Globus pallidus (tissue), 1 donor: Measurements from ENCODE around the gene NR1D1.
"Not testable (repeated sequence)": the region's sequence is repeated elsewhere in the genome, so short reads cannot be mapped to it uniquely, and the experiment has no call there.

Source experiments
- DNase-seq: peaks from one replicate; pipeline ENCODE4 v3.0.0-alpha.2; 2015; ENCODE audit warnings: low spot score

Gene NR1D1

DNA sequence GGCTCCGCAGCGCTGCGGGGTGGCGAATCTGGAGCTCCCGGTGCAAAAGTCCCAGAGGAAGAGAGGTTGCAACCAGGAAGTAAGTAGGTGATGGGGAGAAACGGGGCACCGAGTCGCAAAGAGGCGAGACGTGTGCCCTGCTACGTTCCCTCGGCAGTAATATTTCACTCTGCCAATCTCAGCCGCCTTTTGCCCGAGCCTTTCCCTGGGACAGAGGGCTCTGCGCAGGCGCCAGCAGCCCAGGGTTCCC lies at the start of gene NR1D1:
Gene NR1D1, minus strand, starts transcription at position 171 of the 250 bp plus-strand sequence. CDS start 495 bp downstream, outside the sequence.
- no peak for DNase-seq

DNA sequence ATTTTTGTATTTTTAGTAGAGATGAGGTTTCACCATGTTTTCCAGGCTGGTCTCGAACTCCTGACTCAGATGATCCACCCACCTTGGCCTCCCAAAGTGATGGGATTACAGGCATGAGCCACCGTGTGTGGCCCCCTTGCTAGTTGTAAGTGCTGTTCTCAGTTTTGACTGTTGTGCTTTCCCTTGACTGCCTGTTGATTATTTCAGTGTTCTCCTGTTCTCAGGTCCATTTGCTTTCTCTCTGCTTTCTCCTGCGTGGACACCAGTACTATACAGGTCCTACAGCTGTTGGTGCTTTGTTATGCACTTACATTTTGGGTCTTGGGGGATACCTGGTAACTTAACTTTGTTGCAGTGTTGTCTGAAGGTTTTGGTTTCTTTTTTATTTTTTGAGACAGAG lies 48.1 kb upstream of the NR1D1 start:
- no peak for DNase-seq

DNA sequence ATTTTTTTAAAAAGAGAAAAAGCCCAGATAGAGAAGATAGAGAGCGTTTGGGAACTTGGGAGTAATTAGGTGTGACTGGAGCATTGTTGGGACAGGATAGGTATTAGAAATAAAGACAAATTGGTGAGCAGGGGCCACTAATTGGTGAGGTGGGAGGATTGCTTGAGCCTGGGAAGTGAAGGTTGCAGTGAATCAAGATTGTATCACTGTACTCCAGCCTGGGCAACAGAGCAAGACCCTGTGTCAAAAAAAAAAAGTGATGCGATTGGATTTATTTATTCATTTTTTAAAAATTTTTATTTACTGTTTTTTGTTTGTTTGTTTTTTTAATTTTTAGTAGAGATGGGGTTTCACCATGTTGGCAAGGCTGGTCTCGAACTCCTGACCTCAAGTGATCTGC lies 45.1 kb upstream of the NR1D1 start:
- DNase-seq: no peak

DNA sequence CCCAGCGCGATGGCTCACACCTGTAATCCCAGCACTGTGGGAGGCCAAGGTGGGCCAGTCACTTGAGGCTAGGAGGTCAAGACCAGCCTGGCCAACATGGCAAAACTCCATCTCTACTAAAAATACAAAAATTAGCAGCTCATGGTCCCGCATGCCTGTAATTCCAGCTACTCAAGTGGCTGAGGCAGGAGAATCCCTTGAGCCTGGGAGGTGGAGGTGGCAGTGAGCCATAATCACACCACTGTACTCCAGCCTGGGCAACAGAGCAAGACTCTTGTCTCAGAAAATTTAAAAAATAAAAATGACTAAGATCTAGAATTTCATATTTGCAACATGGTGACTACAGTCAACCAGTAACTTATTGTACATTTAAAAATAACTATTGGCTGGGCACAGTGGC lies 42.8 kb upstream of the NR1D1 start:
- DNase-seq: not testable (repeated sequence)

DNA sequence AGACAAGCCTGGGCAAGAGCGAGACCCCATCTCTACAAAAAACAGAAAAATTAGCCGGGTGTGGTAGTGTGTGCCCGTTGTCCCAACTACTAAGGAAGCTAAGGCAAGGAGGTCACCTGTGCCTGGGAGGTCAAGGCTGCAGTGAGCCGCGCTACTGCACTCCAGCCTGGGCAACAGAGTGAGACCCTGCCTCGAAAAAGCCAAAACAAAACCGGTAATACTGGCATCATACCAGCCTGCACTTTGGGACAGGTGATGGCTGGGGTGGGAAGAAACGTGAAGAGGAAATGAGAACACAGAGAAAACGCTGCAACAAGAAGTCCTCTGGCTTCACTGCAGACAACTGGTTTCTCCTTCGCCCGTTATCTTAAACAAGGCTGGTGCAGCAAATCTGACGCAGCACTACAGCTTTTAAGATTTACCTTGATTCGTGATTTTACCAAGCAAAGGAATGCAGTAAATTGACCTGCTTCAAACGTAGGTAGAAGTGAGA lies 39.2 kb upstream of the NR1D1 start:
- DNase-seq: no peak

DNA sequence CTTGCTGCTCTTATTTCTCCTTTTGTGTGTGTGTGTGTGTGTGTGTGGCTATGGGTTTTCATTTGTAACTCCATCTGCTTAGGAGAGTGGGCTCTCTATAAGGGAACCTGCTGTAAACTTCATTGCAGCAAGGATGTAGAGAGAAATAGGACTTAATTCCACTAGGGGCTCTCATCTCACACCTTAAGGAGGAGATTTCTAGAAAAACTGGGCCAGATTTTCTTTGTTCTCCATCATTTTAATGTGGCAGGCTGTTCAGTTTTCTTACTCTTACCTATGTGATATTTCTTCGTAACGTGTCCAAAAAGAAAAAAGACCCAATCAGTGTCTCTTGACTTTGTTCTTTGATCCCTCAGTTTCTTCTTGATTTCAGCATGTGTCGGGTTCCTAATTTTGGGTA lies 35.4 kb upstream of the NR1D1 start:
- DNase-seq: no peak

DNA sequence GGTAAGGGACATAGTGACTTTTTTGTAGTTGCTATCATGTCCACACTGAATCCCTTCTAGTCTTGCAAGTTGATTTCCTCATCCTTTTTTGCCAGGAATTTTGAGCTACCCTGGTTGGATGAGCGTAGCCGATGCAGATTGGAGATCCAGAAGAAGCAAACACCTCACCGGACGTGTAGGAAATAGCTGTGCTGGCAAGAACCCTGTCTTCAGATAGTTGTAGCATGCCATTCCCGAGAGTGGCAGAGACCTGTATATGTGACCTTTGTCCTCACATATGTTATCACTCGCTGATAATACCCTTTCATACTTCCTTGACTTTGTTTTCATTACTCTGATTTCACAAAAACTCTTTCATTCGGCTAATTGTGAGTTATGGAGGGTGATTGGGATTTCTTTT lies 33.8 kb upstream of the NR1D1 start:
- DNase-seq: no peak

DNA sequence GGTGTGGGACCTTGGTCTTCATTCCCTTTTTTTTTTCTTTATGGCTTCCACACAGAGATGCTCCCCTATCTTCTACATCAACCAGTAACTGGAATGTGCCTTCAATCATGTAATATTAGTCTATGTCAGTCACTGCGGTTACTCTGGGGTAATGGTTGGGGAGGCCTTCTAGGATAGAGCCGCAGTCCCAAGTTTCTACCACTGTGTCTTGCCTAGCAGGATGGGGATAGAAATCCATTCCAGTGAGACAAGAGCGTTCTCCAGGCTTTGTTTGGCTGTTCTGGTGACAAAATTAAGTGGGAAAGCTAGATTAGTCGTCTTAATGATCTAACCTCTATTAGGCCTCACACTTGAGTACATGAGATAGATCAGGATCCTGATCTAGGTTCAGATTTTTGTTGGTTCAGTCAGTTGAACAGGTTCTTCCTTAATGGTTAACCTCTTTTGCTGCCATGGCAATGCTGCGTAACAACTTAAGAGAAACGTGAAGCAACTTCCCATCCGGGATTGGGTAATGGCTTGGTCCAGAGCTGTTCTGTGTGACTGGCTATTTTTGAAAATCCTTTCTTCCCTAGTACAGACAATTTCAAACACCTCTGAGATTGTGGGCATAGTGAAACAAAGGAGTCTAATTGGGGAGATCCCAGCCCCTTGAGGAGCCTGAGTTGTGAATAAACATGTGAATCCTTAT lies 30.1 kb upstream of the NR1D1 start:
- no peak for DNase-seq

DNA sequence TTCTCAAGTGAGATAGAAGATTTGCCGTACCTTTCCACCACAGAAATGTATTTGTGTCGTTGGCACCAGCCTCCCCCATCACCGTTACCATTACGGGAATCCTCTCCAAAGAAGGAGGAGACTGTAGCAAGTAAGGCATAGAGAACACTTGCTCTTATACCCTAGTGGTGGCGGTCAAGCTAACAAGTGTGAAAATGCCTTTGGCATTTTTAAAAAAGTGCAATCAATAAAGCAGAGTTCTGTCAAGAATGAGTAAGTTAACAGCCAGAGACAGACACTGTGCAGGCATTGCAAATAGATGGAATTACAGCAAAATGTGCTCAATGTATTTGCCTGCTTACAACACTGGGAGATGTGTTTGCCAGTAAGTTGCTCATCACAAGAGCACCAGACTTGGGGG lies 29.1 kb upstream of the NR1D1 start:
- DNase-seq: no peak

DNA sequence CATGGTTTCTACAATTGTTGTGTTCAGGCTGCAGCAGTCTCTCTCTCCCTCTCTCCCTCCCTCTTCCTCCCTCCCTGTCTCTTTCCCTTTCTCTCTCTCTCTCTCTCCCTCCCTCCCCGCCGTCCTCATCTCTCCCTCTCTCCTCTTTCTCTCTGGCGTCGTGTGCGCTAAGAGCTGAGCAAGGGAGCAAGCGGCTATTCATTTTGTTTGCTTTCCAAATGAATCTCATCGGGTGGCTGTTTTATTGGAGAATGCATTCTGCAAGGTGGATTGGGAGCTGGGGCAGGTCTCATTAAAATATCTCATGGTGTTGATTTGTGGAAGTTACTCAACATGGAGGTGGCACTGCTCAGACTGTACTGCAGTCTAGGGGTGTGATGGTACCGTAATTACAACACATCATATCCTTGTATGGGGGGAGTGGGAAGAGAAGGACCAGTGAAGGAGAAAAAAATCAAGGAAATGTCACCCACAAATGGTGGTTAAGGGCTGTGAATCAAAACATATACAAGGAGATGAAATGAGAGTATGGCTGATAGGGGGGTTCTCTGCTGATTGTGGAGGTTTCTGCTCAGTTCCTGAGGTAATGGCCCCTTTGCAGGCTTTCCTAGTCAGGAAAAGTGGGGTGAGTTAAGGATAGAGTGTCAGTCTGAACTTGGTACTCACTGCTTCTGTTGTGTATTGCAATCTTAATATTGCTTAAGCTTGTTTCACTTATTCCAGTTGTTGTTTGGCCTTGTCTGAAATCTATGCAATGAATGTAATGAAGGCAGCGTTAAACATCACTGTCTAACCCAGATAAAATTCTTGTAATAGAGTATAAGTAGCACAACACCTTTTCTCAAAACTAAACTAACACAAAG lies 24.1 kb upstream of the NR1D1 start:
- DNase-seq: no peak

DNA sequence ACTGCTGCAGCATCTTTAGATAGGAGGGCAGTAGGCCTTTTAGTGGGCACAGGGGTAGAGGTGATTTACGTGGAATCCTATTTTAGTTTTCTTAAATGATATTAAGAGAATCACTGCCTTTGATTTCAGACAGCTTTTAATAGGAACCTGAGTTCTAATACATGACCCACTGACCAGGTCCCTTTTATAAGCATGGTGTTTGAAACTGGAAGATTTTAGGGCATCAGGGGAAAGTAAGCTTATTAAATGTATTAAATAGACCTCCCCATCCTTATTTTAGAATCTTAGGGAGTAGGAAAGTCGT lies 23.4 kb upstream of the NR1D1 start:
- DNase-seq: no peak

DNA sequence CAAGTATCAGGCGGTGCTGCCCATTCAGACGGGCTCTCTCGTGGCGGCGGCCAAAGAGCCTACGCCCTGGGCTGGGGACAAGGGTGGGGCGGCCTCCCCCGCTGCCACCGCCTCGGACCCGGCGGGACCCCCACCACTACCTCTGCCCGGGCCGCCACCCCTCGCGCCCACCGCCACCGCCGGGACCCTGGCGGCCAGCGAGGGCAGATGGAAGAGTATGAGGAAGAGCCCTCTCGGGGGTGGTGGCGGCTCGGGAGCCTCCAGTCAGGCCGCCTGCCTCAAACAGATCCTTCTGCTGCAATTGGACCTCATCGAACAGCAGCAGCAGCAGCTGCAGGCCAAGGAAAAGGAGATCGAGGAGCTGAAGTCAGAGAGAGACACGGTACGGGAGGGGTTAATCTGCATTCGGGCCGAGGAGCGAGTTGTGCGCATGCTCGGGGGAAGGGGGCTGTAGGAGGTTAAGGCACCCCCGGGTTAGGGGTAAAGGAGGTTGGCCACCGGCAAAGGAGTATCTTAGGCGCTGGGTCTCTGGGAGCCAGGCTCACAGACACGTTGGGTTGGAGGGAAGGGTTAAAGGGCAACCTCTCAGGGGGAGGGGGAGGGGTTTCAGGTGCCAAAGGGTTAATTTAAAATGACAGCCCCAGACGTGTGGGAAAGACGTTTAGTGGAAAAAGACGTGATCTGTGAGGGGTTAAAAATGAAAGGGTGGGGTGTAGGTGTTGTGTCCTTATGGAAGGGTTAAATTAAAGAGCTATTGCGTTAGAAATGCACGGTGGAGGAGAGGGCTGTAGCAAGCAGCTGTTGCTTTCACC lies 22.8 kb upstream of the NR1D1 start:
- no peak for DNase-seq

DNA sequence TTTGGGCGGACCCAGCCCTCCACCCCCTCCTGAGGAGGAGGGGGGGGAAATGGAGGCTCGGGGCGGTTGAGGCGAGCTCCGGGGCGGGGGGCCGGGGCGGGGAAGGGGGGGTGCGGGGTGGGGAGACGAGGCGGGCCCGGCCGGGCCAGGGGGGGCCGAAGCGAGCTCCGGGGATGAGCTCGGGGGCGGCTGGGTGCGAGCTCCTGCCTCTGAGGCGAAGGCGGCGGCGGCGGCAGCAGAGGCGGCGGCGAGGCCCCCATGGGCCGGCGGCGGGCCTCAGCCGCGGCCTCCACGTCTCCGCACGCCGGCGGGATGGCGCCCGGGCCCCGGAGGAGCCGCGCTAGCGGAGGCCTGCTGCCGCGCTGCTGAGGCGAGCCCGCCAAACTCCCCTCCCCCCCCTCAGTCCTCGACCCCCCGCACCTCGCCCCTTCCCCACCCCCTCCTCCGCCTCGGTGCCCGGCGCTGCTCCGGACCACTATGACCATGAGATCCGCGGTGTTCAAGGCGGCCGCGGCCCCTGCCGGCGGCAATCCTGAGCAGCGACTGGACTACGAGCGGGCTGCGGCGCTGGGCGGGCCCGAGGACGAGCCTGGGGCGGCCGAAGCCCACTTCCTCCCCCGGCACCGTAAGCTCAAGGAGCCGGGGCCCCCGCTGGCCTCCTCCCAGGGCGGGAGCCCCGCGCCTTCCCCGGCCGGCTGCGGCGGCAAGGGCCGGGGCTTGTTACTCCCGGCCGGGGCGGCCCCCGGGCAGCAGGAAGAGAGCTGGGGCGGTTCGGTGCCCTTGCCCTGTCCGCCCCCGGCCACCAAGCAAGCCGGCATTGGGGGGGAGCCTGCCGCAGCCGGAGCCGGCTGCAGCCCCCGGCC lies 22.0 kb upstream of the NR1D1 start:
- no peak for DNase-seq

DNA sequence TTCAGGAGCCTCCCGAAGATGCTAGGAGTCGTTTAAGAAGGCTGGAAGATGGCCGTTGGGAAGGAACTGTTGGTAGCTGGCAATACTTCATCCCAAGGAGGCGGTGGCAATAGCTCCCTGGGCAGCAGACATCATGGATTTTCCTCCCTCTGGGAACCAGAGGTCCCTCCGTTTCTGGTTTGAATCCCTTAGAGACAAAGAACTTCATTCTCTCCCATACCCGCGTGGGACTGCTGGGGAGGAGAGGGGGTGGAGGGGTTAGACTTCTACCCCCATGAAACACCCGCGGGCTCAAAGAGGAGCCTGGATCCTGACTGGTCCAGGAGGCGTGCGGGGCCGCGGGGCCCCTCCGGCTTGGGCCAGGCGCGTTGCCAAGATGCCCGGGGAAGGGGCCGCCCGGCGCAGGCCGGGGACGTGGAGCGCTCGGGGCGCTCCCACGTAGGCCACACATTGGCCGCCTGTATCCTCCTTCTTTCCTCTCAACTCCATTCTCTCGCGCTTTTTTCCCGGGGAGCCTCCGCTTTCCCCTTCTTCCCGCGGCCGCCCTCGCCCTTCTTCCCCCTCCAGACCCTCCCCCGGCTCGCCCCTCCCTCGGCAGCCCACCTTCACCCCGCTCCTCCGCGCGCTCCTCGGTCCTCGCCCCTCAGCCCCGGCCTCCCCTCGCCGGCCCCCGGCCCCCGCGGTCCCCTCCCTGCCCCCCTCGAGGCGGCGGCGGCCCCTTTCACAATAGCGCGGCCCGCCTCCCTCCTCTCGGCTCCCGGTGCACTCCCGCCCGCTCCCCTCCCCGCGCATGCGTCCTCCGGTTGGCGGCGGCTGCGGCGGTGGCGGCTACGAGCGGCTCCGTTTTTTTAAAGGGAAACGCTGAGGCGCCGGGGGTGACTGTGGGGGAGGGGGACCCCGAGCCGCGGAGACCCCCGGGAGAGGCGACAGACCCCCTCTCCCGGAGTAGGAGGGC lies 21.1 kb upstream of the NR1D1 start, which contains the start of gene MSL1:
Gene MSL1, plus strand, starts transcription at position 791 of the 955 bp plus-strand sequence. CDS start 642 bp downstream, outside the sequence.
- peak; percentile 84 for DNase-seq

DNA sequence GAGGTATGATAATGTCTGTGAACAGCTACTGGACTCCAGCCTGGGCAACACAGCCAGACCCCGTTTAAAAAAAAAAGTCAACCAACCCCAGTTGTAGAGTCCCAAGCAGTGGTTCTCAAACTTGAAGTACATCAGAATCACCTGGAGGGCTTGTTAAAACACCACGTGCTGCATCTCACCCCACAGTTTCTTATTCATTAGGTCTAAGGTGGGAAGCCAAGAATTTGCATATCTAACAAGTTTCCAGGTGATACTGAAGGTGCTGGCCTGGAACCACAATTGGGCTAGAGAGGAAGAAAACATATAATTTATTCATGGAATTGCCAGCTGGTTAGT lies 14.7 kb upstream of the NR1D1 start:
- no peak for DNase-seq

DNA sequence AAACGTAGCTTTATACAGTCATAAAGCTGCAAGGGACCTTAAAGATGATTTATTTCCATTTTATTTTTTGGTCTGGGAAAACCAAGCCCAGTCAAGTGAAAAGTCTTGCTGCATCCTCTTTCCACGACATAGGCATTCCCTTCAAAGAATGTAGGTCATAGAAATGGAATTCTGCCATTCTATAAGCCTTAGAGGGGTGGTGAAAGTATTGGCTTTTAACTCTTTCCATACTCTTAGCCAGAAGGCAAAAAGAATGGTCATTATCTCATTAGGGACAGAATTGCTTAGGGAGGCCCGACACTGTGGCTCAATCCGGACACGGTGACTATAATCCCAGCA lies 13.5 kb upstream of the NR1D1 start:
- DNase-seq: no peak

DNA sequence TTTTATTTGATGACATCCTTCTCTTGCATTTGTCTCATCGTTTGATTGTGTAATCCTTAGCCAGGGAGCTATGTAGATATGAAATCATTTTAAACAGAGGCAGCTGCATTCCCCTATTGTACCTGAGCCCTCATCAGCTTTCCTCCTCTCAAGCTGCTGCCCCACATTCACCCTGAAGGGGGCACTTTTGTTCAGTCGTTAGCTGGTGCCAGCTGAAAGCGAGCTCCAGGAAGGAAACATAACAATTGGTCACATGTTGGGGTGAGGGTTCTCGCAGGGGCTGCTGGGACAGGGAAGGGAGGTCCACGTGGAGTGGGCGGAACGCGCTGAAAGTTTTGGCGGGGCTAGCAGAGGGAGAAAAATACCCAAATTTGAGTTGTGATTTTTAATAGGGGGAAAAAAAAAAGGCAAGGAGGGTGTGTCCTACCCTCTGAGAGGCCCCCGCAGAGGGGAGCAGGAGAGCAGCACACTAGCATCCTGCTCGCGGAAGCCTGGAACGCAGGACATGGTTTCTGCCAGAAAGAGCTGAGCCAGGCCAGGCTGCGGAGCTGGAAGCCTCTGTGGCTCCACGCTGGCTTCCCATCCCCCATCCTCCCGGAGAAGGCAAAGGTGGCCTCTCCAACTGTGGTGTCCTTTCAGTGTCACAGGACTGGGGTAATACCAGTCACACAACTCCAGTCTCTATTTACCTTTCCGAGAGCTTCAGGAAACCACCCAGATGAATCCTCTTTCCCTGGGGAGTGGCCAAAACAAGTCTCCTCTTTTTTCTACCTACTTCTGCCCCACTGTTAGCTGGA lies 12.9 kb upstream of the NR1D1 start:
- DNase-seq: peak; percentile 95

DNA sequence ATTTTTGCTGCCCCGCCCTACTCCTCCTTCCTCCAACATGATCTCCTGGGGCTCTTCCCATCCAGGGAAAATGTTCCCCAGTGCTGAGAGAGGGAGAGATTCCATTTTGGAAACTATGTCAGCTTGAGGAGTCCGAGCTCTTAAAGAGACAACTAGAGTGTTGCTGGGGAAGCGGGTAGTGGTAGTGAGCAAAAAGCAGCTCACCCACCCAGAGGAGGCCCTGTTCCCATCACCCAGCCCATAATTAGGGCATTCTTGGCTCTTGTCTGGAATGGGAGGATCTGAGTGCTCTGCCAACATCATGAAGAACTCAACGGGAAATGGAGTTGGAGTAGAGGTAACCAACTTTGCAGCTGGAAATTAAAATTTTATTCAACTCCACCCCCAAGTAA lies 12.3 kb upstream of the NR1D1 start:
- DNase-seq: no peak

DNA sequence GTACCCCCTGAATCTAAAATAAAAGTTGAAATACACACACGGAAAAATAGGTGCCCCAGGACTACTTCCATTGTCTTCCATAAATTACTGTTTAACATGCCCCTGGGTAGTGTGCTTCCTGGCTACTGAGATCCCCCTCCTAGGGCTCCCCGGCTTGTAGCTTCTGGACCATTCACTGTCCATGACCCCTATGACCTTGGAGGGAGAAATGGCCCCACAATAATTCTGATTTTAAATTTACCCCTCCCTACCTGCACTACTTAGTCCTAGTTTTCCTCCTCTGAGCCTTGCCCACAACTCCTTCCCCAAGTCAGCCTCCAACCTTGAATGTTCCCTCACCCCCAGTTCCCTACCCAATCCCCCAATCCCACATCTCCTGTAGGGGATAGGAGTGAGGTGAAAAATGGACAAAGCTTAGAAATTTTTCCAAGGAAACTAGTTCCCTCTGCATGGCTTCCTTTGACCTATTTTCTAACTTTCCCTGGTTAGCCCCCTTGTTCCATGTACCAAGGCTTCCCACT lies 11.9 kb upstream of the NR1D1 start:
- DNase-seq: no peak
